GM18907 (cell line): ENCODE data around the gene PREPL.

ENCODE experiments used
- ATAC-seq: cut with Tn5 transposase; IDR thresholded peaks from one replicate; pipeline ENCODE4 v1.9.1; 2021; ENCODE audit warnings: mild to moderate bottlenecking, moderate library complexity; ENCODE audit not compliant: unreplicated experiment

PREPL gene

GRCh38 chr2:44296653-44297052 is 64.6 kb downstream of the PREPL start:
- ATAC-seq = no peak

GRCh38 chr2:44295633-44296359 is 65.5 kb downstream of the PREPL start:
- no peak for ATAC-seq

- ATAC-seq = no peak
Measured at GRCh38 chr2:44295113-44295512, 66.2 kb downstream of the PREPL start.

- ATAC-seq = no peak
Measured at GRCh38 chr2:44291281-44292248, 69.7 kb downstream of the PREPL start.

GRCh38 chr2:44290261-44290660 is 71.0 kb downstream of the PREPL start:
- ATAC-seq = no peak

GRCh38 chr2:44286884-44287638 is 74.2 kb downstream of the PREPL start:
- no peak for ATAC-seq

GRCh38 chr2:44286119-44286883 is 75.0 kb downstream of the PREPL start:
- no peak for ATAC-seq

GRCh38 chr2:44285174-44285573 is 76.1 kb downstream of the PREPL start:
- ATAC-seq = no peak

GRCh38 chr2:44283116-44283666 is 78.1 kb downstream of the PREPL start:
- ATAC-seq = no peak

GRCh38 chr2:44280869-44281268 is 80.4 kb downstream of the PREPL start:
- ATAC-seq = no peak

- no peak for ATAC-seq
Measured at GRCh38 chr2:44277541-44277940, 83.8 kb downstream of the PREPL start.

GRCh38 chr2:44275927-44276303 is 85.4 kb downstream of the PREPL start:
- no peak for ATAC-seq

- ATAC-seq = no peak
Measured at GRCh38 chr2:44273596-44273995, 87.7 kb downstream of the PREPL start.

- no peak for ATAC-seq
Measured at GRCh38 chr2:44273076-44273475, 88.2 kb downstream of the PREPL start.

- no peak for ATAC-seq
Measured at GRCh38 chr2:44271296-44271695, 90.0 kb downstream of the PREPL start.

GRCh38 chr2:44269831-44270230 is 91.5 kb downstream of the PREPL start:
- ATAC-seq = no peak

- no peak for ATAC-seq
Measured at GRCh38 chr2:44267796-44268648, 93.3 kb downstream of the PREPL start.
